ENCODE data around the gene FAM111A. TPM values are rescaled to one million over a fixed set of nuclear protein-coding genes. Genes with fewer than 3 reads are reported as not detected.

The FAM111A gene, protein sequence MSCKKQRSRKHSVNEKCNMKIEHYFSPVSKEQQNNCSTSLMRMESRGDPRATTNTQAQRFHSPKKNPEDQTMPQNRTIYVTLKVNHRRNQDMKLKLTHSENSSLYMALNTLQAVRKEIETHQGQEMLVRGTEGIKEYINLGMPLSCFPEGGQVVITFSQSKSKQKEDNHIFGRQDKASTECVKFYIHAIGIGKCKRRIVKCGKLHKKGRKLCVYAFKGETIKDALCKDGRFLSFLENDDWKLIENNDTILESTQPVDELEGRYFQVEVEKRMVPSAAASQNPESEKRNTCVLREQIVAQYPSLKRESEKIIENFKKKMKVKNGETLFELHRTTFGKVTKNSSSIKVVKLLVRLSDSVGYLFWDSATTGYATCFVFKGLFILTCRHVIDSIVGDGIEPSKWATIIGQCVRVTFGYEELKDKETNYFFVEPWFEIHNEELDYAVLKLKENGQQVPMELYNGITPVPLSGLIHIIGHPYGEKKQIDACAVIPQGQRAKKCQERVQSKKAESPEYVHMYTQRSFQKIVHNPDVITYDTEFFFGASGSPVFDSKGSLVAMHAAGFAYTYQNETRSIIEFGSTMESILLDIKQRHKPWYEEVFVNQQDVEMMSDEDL
- total RNA-seq (2022; extraction: Qiagen RNA extraction): 7.2 to 8.5 TPM (median 7.9 TPM) in 5 replicates

GRCh38 chr11:59142530-59143507 is at the start of gene FAM111A:
Gene FAM111A (plus strand): TSS chr11:59142856. CDS start chr11:59148873, 6,017 bp downstream.

GRCh38 chr11:59106363-59107336 is 36.0 kb upstream of the FAM111A start, which contains the start of gene FAM111B:
Gene FAM111B (plus strand): TSS chr11:59107237. CDS start chr11:59109626, 2,389 bp downstream.

DNA sequence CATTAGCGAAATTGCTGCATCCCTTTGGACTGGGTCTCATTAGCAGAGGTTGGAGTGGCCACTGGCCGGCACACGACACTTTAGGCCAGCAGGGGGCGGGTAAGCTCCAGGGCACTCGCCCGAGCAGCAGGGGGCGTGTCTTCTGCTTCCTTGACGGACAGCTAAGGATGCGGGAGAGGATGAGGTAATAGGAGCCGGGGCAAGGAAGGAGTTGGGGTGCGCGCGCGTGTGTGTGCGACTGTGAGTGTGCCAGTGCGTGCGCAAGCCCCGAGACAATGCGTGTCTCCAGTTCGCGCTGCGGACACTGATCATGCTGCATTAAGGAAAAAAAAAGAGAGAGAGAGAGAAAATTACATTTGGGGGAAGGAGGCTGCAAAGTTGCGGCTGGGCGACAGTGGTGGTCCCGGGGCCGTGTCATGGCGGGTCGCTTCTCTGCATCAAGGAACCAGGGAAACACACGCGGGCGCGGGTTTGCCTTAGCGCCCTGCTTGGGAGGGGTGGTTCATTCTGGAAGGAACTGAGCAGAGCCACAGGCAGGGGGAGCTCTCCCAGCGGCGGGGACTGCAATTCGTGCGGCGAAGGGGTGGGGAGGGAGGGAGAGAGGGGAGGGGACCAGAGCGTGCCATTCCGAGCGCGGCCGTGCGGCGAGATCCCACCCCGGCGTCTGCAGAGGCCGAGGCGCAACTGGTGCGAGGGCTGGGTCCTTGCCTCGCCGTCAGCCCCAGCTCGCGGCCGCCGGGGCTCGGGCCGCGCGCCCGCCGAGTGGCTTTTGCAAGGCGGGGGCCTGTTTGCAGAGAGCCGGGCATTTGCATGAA is 29.1 kb downstream of the FAM111A start, which contains the start of gene DTX4:
Gene DTX4 (plus strand): TSS at position 625 of the 815 bp plus-strand sequence. CDS start 464 bp downstream, outside the sequence.

Other genes with a start within 250 kb of the FAM111A start
- gene GLYATL1, start 203.4 kb upstream of the FAM111A start, total RNA-seq (2022; extraction: Qiagen RNA extraction): not detected in 5 replicates
- not detected in 5 replicates for gene GLYATL1B, start 56.5 kb upstream of the FAM111A start, total RNA-seq (2022; extraction: Qiagen RNA extraction)
- gene FAM111B, start 35.6 kb upstream of the FAM111A start, total RNA-seq (2022; extraction: Qiagen RNA extraction): 6.1 to 8.4 TPM (median 6.4 TPM) in 5 replicates
- gene DTX4, start 29.3 kb downstream of the FAM111A start, total RNA-seq (2022; extraction: Qiagen RNA extraction): 3.7 to 4.3 TPM (median 4.0 TPM) in 5 replicates
- gene MPEG1, start 70.1 kb downstream of the FAM111A start, total RNA-seq (2022; extraction: Qiagen RNA extraction): not detected in 5 replicates
- not detected in 5 replicates for gene OR5AN1, start 216.0 kb downstream of the FAM111A start, total RNA-seq (2022; extraction: Qiagen RNA extraction)